H1 (cell line): Measurements from ENCODE around the gene LPCAT3. TPM values are rescaled to one million over a fixed set of nuclear protein-coding genes. Genes with fewer than 3 reads are reported as not detected.
A peak's percentile ranks its signal among the peaks of the same experiment; 100 is the strongest.

Experiments
- CTCF ChIA-PET: fragments of 300-600 bp; sonication (Branson Sonifier 250); formaldehyde crosslinking; loops from one replicate; lab custom pipeline; 2021; ENCODE audit not compliant: partially characterized antibody; lab: Charles Lee
- POLR2A ChIA-PET: fragments of 300-600 bp; sonication (Branson Sonifier 250); formaldehyde crosslinking; loops from one replicate; lab custom pipeline; 2021; ENCODE audit warnings: inconsistent platforms; ENCODE audit not compliant: partially characterized antibody; lab: Charles Lee
- DNase-seq, 2 experiments: peaks; one replicate each; pipeline versions ENCODE4 v3.0.0 to v3.0.0-alpha.2; 2010 to 2022; ENCODE audit warnings: low spot score in 2 of 2, low read depth in 1 of 2, mixed read lengths in 1 of 2
- FAIRE-seq: peaks from 2 replicates; lab custom pipeline; 2011; peaks lifted over from hg19 to GRCh38; lab: Jason Lieb, UNC
- H2AFZ ChIP-seq: 2 replicates; pipeline ENCODE4 v1.8.1; 2012; ENCODE audit warnings: low read length, inconsistent platforms
- H2AK5ac ChIP-seq: 2 replicates; pipeline ENCODE4 v1.6.1; 2013; ENCODE audit warnings: low read depth, low read length
- H2BK120ac ChIP-seq: replicated peaks from 2 replicates; pipeline ENCODE3; 2013; ENCODE audit warnings: low read depth, low read length, inconsistent platforms
- H2BK12ac ChIP-seq: 2 replicates; pipeline ENCODE4 v1.6.1; 2013; ENCODE audit warnings: low read depth, low read length
- H2BK15ac ChIP-seq: 2 replicates; pipeline ENCODE4 v1.6.1; 2013; ENCODE audit warnings: low read length
- H2BK20ac ChIP-seq: 2 replicates; pipeline ENCODE4 v1.6.1; 2013; ENCODE audit warnings: low read length
- H2BK5ac ChIP-seq: 2 replicates; pipeline ENCODE4 v1.6.1; 2013; ENCODE audit warnings: low read depth, low read length
- H3K14ac ChIP-seq: 2 replicates; pipeline ENCODE4 v1.6.1; 2013; ENCODE audit warnings: inconsistent platforms; ENCODE audit not compliant: insufficient read length
- H3K18ac ChIP-seq: 2 replicates; pipeline ENCODE4 v1.6.1; 2013; ENCODE audit warnings: low read length; ENCODE audit errors: extremely low read depth
- H3K23ac ChIP-seq: 2 replicates; pipeline ENCODE4 v1.6.1; 2013; ENCODE audit warnings: inconsistent platforms; ENCODE audit not compliant: insufficient read length
- H3K23me2 ChIP-seq: 2 replicates; pipeline ENCODE4 v1.6.1; 2013; ENCODE audit warnings: low read depth, low read length
- H3K27ac ChIP-seq: 2 replicates; pipeline ENCODE4 v1.6.1; 2011; ENCODE audit warnings: low read depth, low read length, inconsistent platforms
- H3K27me3 ChIP-seq, 4 experiments: replicated peaks in 1 of 4; 1 replicate in 1 of 4; 2 replicates in 3 of 4; pipeline versions ENCODE4 v1.6.1 to v1.8.1; 2011 to 2013; ENCODE audit warnings: low read length in 3 of 4, mild to moderate bottlenecking in 3 of 4, inconsistent platforms in 2 of 4, mixed read lengths in 2 of 4, moderate library complexity in 1 of 4; ENCODE audit not compliant: control insufficient read depth in 3 of 4, insufficient read depth in 3 of 4; ENCODE audit errors: extremely low read depth in 1 of 4
- H3K36me3 ChIP-seq, 4 experiments: 2 replicates each; pipeline versions ENCODE4 v1.6.1 to v1.8.1; 2011 to 2013; ENCODE audit warnings: mild to moderate bottlenecking in 4 of 4, low read length in 3 of 4, moderate library complexity in 2 of 4, control low read depth in 1 of 4, inconsistent platforms in 1 of 4; ENCODE audit not compliant: insufficient read depth in 4 of 4, control insufficient read depth in 2 of 4
- H3K4ac ChIP-seq: replicated peaks from 2 replicates; pipeline ENCODE3; 2013; ENCODE audit warnings: low read length, low read depth, mixed read lengths, inconsistent platforms; ENCODE audit not compliant: insufficient read length
- H3K4me1 ChIP-seq, 4 experiments: replicated peaks in 1 of 4; 1 replicate in 1 of 4; 2 replicates in 3 of 4; pipeline versions ENCODE4 v1.6.1 to v1.8.1; 2011 to 2013; ENCODE audit warnings: low read length in 3 of 4, inconsistent platforms in 2 of 4, mixed read lengths in 1 of 4; ENCODE audit not compliant: insufficient read depth in 4 of 4, control insufficient read depth in 3 of 4
- H3K4me2 ChIP-seq, 2 experiments: 2 replicates each; pipeline versions ENCODE4 v1.6.1 to v1.8.1; 2011 to 2013; ENCODE audit warnings: low read depth in 2 of 2, low read length in 2 of 2, control low read depth in 1 of 2, inconsistent platforms in 1 of 2, mild to moderate bottlenecking in 1 of 2; ENCODE audit not compliant: insufficient read depth in 1 of 2
- H3K4me3 ChIP-seq, 4 experiments: fragments of 200-600, 300-600 bp in 1 of 4; sonication (generic), shearing (Covaris generic), sonication (Bioruptor Twin) in 1 of 4; 2 replicates each; pipeline versions ENCODE4 v1.5.1 to v1.8.1; 2011 to 2016; ENCODE audit warnings: low read length in 4 of 4, low read depth in 3 of 4, control low read depth in 2 of 4, inconsistent platforms in 2 of 4, mild to moderate bottlenecking in 2 of 4, mixed read lengths in 1 of 4, moderate library complexity in 1 of 4; ENCODE audit not compliant: insufficient read depth in 2 of 4; ENCODE audit errors: extremely low read depth in 1 of 4
- H3K56ac ChIP-seq: replicated peaks from 2 replicates; pipeline ENCODE3; 2013; ENCODE audit warnings: low read depth, mild to moderate bottlenecking, mixed read lengths, low read length, inconsistent platforms; ENCODE audit not compliant: insufficient read length
- H3K79me1 ChIP-seq: 2 replicates; pipeline ENCODE4 v1.6.1; 2013; ENCODE audit warnings: low read depth, low read length, control low read depth
- H3K79me2 ChIP-seq, 2 experiments: 2 replicates each; pipeline versions ENCODE4 v1.6.1 to v1.8.1; 2012 to 2013; ENCODE audit warnings: low read length in 2 of 2, mild to moderate bottlenecking in 2 of 2, inconsistent platforms in 1 of 2; ENCODE audit not compliant: insufficient read depth in 2 of 2, control insufficient read depth in 1 of 2
- H3K9ac ChIP-seq, 4 experiments: replicated peaks in 1 of 4; 1 replicate in 1 of 4; 2 replicates in 3 of 4; pipeline versions ENCODE4 v1.6.1 to v1.8.1; 2011 to 2013; ENCODE audit warnings: low read depth in 3 of 4, low read length in 3 of 4, control low read depth in 2 of 4, mild to moderate bottlenecking in 2 of 4, moderate library complexity in 2 of 4, inconsistent platforms in 1 of 4; ENCODE audit errors: extremely low read depth in 1 of 4
- H3K9me3 ChIP-seq, 2 experiments: 2 replicates each; pipeline versions ENCODE4 v1.6.1 to v1.8.1; 2012 to 2013; ENCODE audit warnings: mild to moderate bottlenecking in 2 of 2, moderate library complexity in 2 of 2, control low read depth in 1 of 2, inconsistent platforms in 1 of 2, low read depth in 1 of 2, low read length in 1 of 2, mixed read lengths in 1 of 2; ENCODE audit not compliant: insufficient read depth in 2 of 2
- H4K20me1 ChIP-seq, 2 experiments: replicated peaks in 1 of 2; 2 replicates each; pipeline versions ENCODE3 to v1.8.1; 2011 to 2013; ENCODE audit warnings: inconsistent platforms in 2 of 2, low read length in 2 of 2, mild to moderate bottlenecking in 1 of 2; ENCODE audit not compliant: insufficient read depth in 2 of 2, control insufficient read depth in 1 of 2
- H4K5ac ChIP-seq: 2 replicates; pipeline ENCODE4 v1.6.1; 2013; ENCODE audit warnings: low read length, low read depth, mixed read lengths, inconsistent platforms; ENCODE audit not compliant: insufficient read length
- H4K8ac ChIP-seq: 2 replicates; pipeline ENCODE4 v1.8.0; 2013; ENCODE audit warnings: mild to moderate bottlenecking, moderate library complexity, low read length, inconsistent platforms; ENCODE audit not compliant: insufficient read depth; ENCODE audit errors: extremely low read depth
- H4K91ac ChIP-seq: replicated peaks from 2 replicates; pipeline ENCODE3; 2013; ENCODE audit warnings: low read length, mixed read lengths, inconsistent platforms; ENCODE audit not compliant: insufficient read length
- CEBPB ChIP-seq: IDR thresholded peaks from 2 replicates; pipeline ENCODE4 v1.6.1; 2012; ENCODE audit warnings: low read depth, low read length
- GTF2F1 ChIP-seq: IDR thresholded peaks from 2 replicates; pipeline ENCODE4 v1.6.1; 2012; ENCODE audit warnings: low read depth, low read length, improper control_type of control experiment, borderline replicate concordance
- PHF8 ChIP-seq: fragments of 200-600 bp; sonication (generic); conservative IDR thresholded peaks from 2 replicates; pipeline ENCODE4 v1.7.1; 2012; ENCODE audit warnings: low read depth, mild to moderate bottlenecking, inconsistent platforms, low read length, moderate library complexity
- WGBS, 2 experiments: shearing (Covaris generic) in 1 of 2; methylation state at CpG; one replicate each; pipeline versions ENCODE4 v1.1.6 to v1.1.7; 2013 to 2015; ENCODE audit warnings: low lambda C conversion rate in 2 of 2, mixed read lengths in 2 of 2, inconsistent platforms in 1 of 2, low coverage in 1 of 2, missing lambda C conversion rate in 1 of 2; ENCODE audit not compliant: insufficient replicate concordance in 2 of 2, insufficient coverage in 1 of 2, insufficient read length in 1 of 2; ENCODE audit errors: extremely low coverage in 1 of 2, missing lambda C conversion rate in 1 of 2; 5-methylcytosine and 5-hydroxymethylcytosine counted together
- polyA plus RNA-seq, 7 experiments: library from polyadenylated mRNA; depleted of rRNA in 3 of 7; stranded (reverse) in 5 of 7; unstranded in 2 of 7; fragments of >200 nt in 5 of 7; fragments of 200-250 nt in 2 of 7; gene quantifications; 1 replicate in 5 of 7; 2 replicates in 1 of 7; 4 replicates in 1 of 7; pipeline versions ENCODE4 v1.2.1 to v1.2.3, GENCODE V29; 2011 to 2013; ENCODE audit warnings: missing spikeins in 2 of 7, mixed read lengths in 2 of 7
- total RNA-seq: library from RNA; stranded (reverse); fragmentation: NEBNext Ultra II Directional; extraction: Animal tissue kit (Norgen Biotek cat#: 25700); gene quantifications from 2 replicates; pipeline ENCODE4 v1.2.1, GENCODE V29; 2021

Gene LPCAT3
- total and polyA plus RNA-seq, 2 of the 8 experiments (the other 6 are each of a cell fraction or from before 2014, with no cell fraction given) = 55.8 to 70.4 TPM

- WGBS, 2 experiments = 90% methylated on average over 22 of the region's 22 CpGs; no CpG with 5 or more reads in 1 of the 2 experiments
- Histone ChIP-seq H4K8ac (no peak overlapping the region), H2BK120ac (no peak overlapping the region), H4K5ac (no peak overlapping the region), H2BK12ac (no peak overlapping the region), H3K9ac (no peak overlapping the region), H3K9me3 (no peaks in the 10 kb centered on the region; a peak in 1 of 4 replicates), H3K56ac (no peak overlapping the region), H3K27me3 (no peaks in the 10 kb centered on the region), H2BK20ac (0 out of 2 replicates have a peak overlapping the region, but pooled peaks have one; percentile 72), H3K79me1 (no peaks in the 10 kb centered on the region), H3K4me3 (no peak overlapping the region), H3K18ac (no peak overlapping the region), H3K14ac (no peak overlapping the region), H4K91ac (no peak overlapping the region), H2BK15ac (no peak overlapping the region), H2BK5ac (0 out of 2 replicates have a peak overlapping the region, but pooled peaks have one; percentile 52), H3K23me2 (no peaks in the 10 kb centered on the region), H3K4ac (no peak overlapping the region), H3K23ac (no peak overlapping the region), H2AK5ac (no peak overlapping the region), H3K4me1 (peaks cover 0 to 4% (median 1%) of the 10 kb centered on the region in 4 experiments; a peak in 2 of 7 replicates), H4K20me1 (no peaks in the 10 kb centered on the region), H2AFZ (no peak overlapping the region), H3K36me3 (no peaks in the 10 kb centered on the region), H3K4me2 (no peak overlapping the region), H3K27ac (no peak overlapping the region), H3K79me2 (no peaks in the 10 kb centered on the region)
- DNase-seq (no peak), FAIRE-seq (no peak)
- CTCF ChIA-PET = interaction anchor here (0.6 to 2.8 kb wide), 9 partner anchors 13 to 94 kb away, joined by 3 to 14 read pairs (median 3); partner anchors contain the start of gene LPCAT3
- POLR2A ChIA-PET = interaction anchor here (0.9 to 2.0 kb wide), 2 partner anchors 78 to 94 kb away, joined by 3 to 6 read pairs; partner anchors contain the start of genes C12orf57 and RNU7-1
- TF ChIP-seq GTF2F1 (no peak), CEBPB (no peak), PHF8 (no peak)
Observed at GRCh38 chr12:7038591-7038990, 20.3 kb upstream of the LPCAT3 start.
